SU-DHL-6 (cell line): ENCODE measurements around the gene DNAJC24.

Source experiments
- H2AFZ ChIP-seq: fragments of 200-600 bp; sonication (generic); 2 replicates; pipeline ENCODE4 v1.6.1; 2014; ENCODE audit warnings: low read depth, mild to moderate bottlenecking, moderate library complexity, mixed read lengths, antibody characterized with exemption, low read length; ENCODE audit not compliant: severe bottlenecking
- H3F3A ChIP-seq: fragments of 200-600 bp; shearing (Covaris generic); 2 replicates; pipeline ENCODE4 v1.6.0; 2016; ENCODE audit warnings: antibody characterized with exemption, mild to moderate bottlenecking; ENCODE audit not compliant: insufficient read depth
- H3K27ac ChIP-seq: fragments of 200-600 bp; sonication (generic); 2 replicates; pipeline ENCODE4 v1.5.1; 2016; ENCODE audit warnings: low read depth, mild to moderate bottlenecking, low read length, moderate library complexity, mixed read lengths
- H3K27me3 ChIP-seq: fragments of 200-600 bp; sonication (generic), shearing (Covaris generic); 2 replicates; pipeline ENCODE4 v1.6.0; 2014; ENCODE audit warnings: mild to moderate bottlenecking, low read length
- H3K36me3 ChIP-seq: fragments of 200-600 bp; sonication (generic); 2 replicates; pipeline ENCODE4 v1.6.1; 2014; ENCODE audit warnings: mild to moderate bottlenecking, low read length, mixed read lengths
- H3K4me2 ChIP-seq: fragments of 300-600, 200-600 bp; shearing (Covaris generic), sonication (generic); 2 replicates; pipeline ENCODE4 v1.6.0; 2014; ENCODE audit warnings: low read length, low read depth, mild to moderate bottlenecking; ENCODE audit not compliant: poor library complexity, severe bottlenecking
- H3K4me3 ChIP-seq: fragments of 200-600 bp; sonication (generic); 2 replicates; pipeline ENCODE4 v1.5.1; 2014; ENCODE audit warnings: antibody characterized with exemption, low read length, mild to moderate bottlenecking, mixed read lengths; ENCODE audit not compliant: insufficient read depth, poor library complexity, severe bottlenecking
- H3K79me2 ChIP-seq: fragments of 200-600 bp; sonication (generic); 2 replicates; pipeline ENCODE4 v1.6.1; 2014; ENCODE audit warnings: mild to moderate bottlenecking, low read length, moderate library complexity; ENCODE audit not compliant: insufficient read depth
- H3K9ac ChIP-seq: fragments of 200-600 bp; sonication (generic); 2 replicates; pipeline ENCODE4 v1.7.0; 2014; ENCODE audit warnings: mild to moderate bottlenecking, low read length
- H3K9me2 ChIP-seq: fragments of 200-600 bp; sonication (generic); replicated peaks from 2 replicates; pipeline ENCODE4 v1.6.1; 2014; ENCODE audit warnings: low read length; ENCODE audit not compliant: insufficient read depth
- H3K9me3 ChIP-seq: fragments of 200-600 bp; sonication (generic); 2 replicates; pipeline ENCODE4 v1.6.1; 2014; ENCODE audit warnings: low read length, mixed read lengths; ENCODE audit not compliant: insufficient read depth
- H4K20me1 ChIP-seq: fragments of 200-600 bp; sonication (generic); 2 replicates; pipeline ENCODE4 v1.6.1; 2014; ENCODE audit warnings: low read depth, mild to moderate bottlenecking, antibody characterized with exemption, low read length, moderate library complexity, mixed read lengths
- EZH2phosphoT487 ChIP-seq: fragments of 200-600 bp; sonication (generic), shearing (Covaris generic); conservative IDR thresholded peaks from 2 replicates; pipeline ENCODE4 v1.6.1; 2018; ENCODE audit warnings: mild to moderate bottlenecking, antibody characterized with exemption, low read length, moderate library complexity, mixed read lengths
- TF ChIP-seq, protein P1 (sequence below): fragments of 200-600 bp; sonication (generic); IDR thresholded peaks from one replicate; pipeline ENCODE4 v1.5.1; 2017; ENCODE audit warnings: antibody characterized with exemption, mild to moderate bottlenecking, low read length, moderate library complexity; ENCODE audit not compliant: insufficient read depth, poor library complexity, severe bottlenecking

The DNAJC24 gene

DNA sequence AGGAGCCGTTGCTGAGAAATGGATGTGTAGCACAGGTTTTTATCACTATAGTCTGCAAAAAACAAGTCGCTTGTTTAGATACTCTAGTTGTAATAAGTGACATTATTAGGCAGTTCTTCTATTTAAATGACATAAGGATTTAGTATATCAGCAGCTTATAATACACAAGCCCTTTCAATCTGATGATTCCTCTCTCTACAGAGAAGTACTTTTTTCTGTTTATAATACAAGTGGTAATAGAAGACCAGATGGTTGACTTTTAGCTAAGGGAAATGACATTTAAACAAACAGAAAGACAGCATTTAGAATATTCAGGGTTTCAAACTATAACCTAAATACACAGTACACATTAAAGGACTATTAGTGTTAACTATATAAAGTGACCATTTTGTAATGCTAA, 79.4 kb downstream of the DNAJC24 start:
- Histone ChIP-seq H3K4me3 (no peak overlapping the region), H3K9me2 (no peaks in the 10 kb centered on the region), H3K27me3 (no peaks in the 10 kb centered on the region), H2AFZ (no peak overlapping the region), H3K9ac (no peak overlapping the region), H3K36me3 (peaks cover 9% of the 10 kb centered on the region; the same call in 1 of the 2 replicates), H3K4me2 (no peak overlapping the region), H3K27ac (no peak overlapping the region), H4K20me1 (no peaks in the 10 kb centered on the region), H3F3A (no peaks in the 10 kb centered on the region), H3K9me3 (no peaks in the 10 kb centered on the region), H3K79me2 (no peaks in the 10 kb centered on the region)
- TF ChIP-seq, protein P1, sequence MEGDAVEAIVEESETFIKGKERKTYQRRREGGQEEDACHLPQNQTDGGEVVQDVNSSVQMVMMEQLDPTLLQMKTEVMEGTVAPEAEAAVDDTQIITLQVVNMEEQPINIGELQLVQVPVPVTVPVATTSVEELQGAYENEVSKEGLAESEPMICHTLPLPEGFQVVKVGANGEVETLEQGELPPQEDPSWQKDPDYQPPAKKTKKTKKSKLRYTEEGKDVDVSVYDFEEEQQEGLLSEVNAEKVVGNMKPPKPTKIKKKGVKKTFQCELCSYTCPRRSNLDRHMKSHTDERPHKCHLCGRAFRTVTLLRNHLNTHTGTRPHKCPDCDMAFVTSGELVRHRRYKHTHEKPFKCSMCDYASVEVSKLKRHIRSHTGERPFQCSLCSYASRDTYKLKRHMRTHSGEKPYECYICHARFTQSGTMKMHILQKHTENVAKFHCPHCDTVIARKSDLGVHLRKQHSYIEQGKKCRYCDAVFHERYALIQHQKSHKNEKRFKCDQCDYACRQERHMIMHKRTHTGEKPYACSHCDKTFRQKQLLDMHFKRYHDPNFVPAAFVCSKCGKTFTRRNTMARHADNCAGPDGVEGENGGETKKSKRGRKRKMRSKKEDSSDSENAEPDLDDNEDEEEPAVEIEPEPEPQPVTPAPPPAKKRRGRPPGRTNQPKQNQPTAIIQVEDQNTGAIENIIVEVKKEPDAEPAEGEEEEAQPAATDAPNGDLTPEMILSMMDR, result no peak
- no peak for TF ChIP-seq EZH2phosphoT487

DNA sequence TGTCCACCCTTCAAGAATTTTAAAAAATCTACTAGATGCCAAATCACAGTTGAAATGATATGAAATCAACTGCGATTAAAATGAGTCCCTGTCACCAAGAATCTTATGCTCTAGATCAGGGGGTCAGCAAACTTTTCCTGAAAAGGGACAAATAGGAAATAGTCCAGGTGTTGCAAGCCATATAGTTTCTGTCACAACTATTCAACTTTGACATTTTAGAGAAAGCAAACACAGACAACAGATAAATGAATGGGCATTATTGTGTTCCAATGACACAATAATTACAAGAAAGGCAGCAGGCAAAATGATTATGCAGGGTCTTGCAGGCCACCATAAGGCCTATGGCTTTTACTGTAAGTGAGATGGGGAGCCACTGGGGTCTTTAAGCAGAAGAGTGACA, 81.2 kb downstream of the DNAJC24 start:
- Histone ChIP-seq H3K36me3 (peaks cover 9% of the 10 kb centered on the region; the same call in 1 of the 2 replicates), H3K27me3 (no peaks in the 10 kb centered on the region), H3K79me2 (no peaks in the 10 kb centered on the region), H3F3A (no peaks in the 10 kb centered on the region), H4K20me1 (no peaks in the 10 kb centered on the region), H2AFZ (no peak overlapping the region), H3K4me3 (no peak overlapping the region), H3K9ac (no peak overlapping the region), H3K4me2 (no peak overlapping the region), H3K9me3 (no peaks in the 10 kb centered on the region), H3K9me2 (no peaks in the 10 kb centered on the region), H3K27ac (no peak overlapping the region)
- TF ChIP-seq, protein P1, result no peak
- no peak for TF ChIP-seq EZH2phosphoT487

DNA sequence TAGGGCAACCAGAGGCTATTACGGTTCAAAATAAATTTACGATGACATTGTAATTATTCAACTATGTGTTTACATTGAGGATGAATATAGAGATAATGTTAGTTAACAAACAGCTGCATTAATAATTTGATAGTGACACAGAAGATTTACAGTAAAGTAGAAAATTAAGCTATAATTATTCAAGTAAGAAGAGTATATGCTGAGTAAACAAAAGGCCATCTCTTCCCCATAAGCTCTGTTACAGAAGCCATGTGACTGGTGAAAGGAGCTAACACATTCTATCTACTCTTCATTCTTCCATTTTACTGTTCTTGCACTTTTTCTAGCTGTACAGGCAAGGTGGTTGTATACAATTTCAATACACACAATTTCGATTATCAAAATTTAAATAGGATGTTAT, 85.5 kb downstream of the DNAJC24 start:
- no peak for TF ChIP-seq EZH2phosphoT487
- TF ChIP-seq, protein P1, result no peak
- Histone ChIP-seq H3K9me2 (no peaks in the 10 kb centered on the region), H4K20me1 (no peaks in the 10 kb centered on the region), H3K4me2 (no peak overlapping the region), H3K9ac (no peak overlapping the region), H3K79me2 (no peaks in the 10 kb centered on the region), H3K4me3 (no peak overlapping the region), H3K36me3 (peaks cover 7% of the 10 kb centered on the region; the same call in 1 of the 2 replicates), H3K9me3 (no peaks in the 10 kb centered on the region), H3K27ac (no peak overlapping the region), H2AFZ (no peak overlapping the region), H3K27me3 (no peaks in the 10 kb centered on the region), H3F3A (no peaks in the 10 kb centered on the region)
